Fibroblast of pulmonary artery (primary cell): Measurements from ENCODE around the gene CYP3A4.

Source experiments
- DNase-seq: peaks from one replicate; pipeline ENCODE4 v3.0.0-alpha.2; 2010; ENCODE audit warnings: low read depth
- H3K4me3 ChIP-seq: replicated peaks from 2 replicates; pipeline ENCODE4 v1.5.1; 2011; ENCODE audit warnings: low read depth, mild to moderate bottlenecking, control low read depth, low read length, moderate library complexity
- CTCF ChIP-seq: IDR thresholded peaks from 2 replicates; pipeline ENCODE4 v1.5.1; 2011; ENCODE audit warnings: mild to moderate bottlenecking, control low read depth, low read length, inconsistent platforms; ENCODE audit errors: missing control alignments

Gene CYP3A4

GRCh38 chr7:99784007-99784406 is at the start of gene CYP3A4:
TSS of gene CYP3A4 (minus strand) at chr7:99784184. CDS start at chr7:99784081, 103 bp downstream.
- no peak for TF ChIP-seq CTCF
- no peak within 1 kb of the TSS for H3K4me3 ChIP-seq
- no peak for DNase-seq

- H3K4me3 ChIP-seq = no peak overlapping the region
- no peak for DNase-seq
- TF ChIP-seq CTCF = no peak
These were observed 49.4 kb upstream of the CYP3A4 start for GRCh38 chr7:99833289-99833877.

- DNase-seq = no peak
- no peak overlapping the region for H3K4me3 ChIP-seq
- TF ChIP-seq CTCF = no peak
These were observed 47.6 kb upstream of the CYP3A4 start for GRCh38 chr7:99831595-99831994.

- no peak for TF ChIP-seq CTCF
- DNase-seq = no peak
- H3K4me3 ChIP-seq = no peak overlapping the region
These were observed 45.7 kb upstream of the CYP3A4 start for GRCh38 chr7:99829524-99830160.

- H3K4me3 ChIP-seq = no peak overlapping the region
- no peak for TF ChIP-seq CTCF
- DNase-seq = no peak
These were observed 44.8 kb upstream of the CYP3A4 start for GRCh38 chr7:99828811-99829210.

- no peak overlapping the region for H3K4me3 ChIP-seq
- TF ChIP-seq CTCF = no peak
- no peak for DNase-seq
These were observed 43.2 kb upstream of the CYP3A4 start for GRCh38 chr7:99827040-99827778.
